MCF 10A (cell line): Measurements from ENCODE around the gene RPH3AL. TPM values are rescaled to one million over a fixed set of nuclear protein-coding genes. Genes with fewer than 3 reads are reported as not detected.

Experiments
- BruUV-seq: library from RNA; stranded (reverse); fragments of 400-500 nt; replicated peaks from 2 replicates; lab custom pipeline; 2021; lab: Mats Ljungman, UMichigan
- CTCF ChIA-PET: fragments of 300-600 bp; sonication (Branson Sonifier 250); formaldehyde crosslinking; extraction: SDS; loops from one replicate; lab custom pipeline; 2021; ENCODE audit warnings: antibody characterized with exemption, inconsistent platforms; lab: Yijun Ruan, JAX
- POLR2A ChIA-PET: fragments of 300-600, 350-650 bp; sonication (Branson Sonifier 250); formaldehyde crosslinking; extraction: SDS; loops from one replicate; lab custom pipeline; 2020; ENCODE audit warnings: antibody characterized with exemption, inconsistent platforms; lab: Yijun Ruan, JAX
- DNase-seq: peaks from one replicate; pipeline ENCODE4 v3.0.0-alpha.2; 2018; ENCODE audit not compliant: unreplicated experiment
- H3K27ac Mint-ChIP-seq: one replicate; pipeline ENCODE4 v1.8.0; 2022; ENCODE audit warnings: mild to moderate bottlenecking, low read depth, mixed read lengths; ENCODE audit not compliant: unreplicated experiment
- H3K27me3 Mint-ChIP-seq: one replicate; pipeline ENCODE4 v1.8.0; 2022; ENCODE audit warnings: mixed read lengths; ENCODE audit not compliant: insufficient read depth, unreplicated experiment
- H3K36me3 Mint-ChIP-seq: one replicate; pipeline ENCODE4 v1.8.0; 2022; ENCODE audit warnings: mild to moderate bottlenecking, moderate library complexity, mixed read lengths; ENCODE audit not compliant: insufficient read depth, unreplicated experiment
- H3K4me1 Mint-ChIP-seq: one replicate; pipeline ENCODE4 v1.8.0; 2022; ENCODE audit warnings: mixed read lengths; ENCODE audit not compliant: insufficient read depth, unreplicated experiment
- H3K4me3 Mint-ChIP-seq: one replicate; pipeline ENCODE4 v1.8.0; 2022; ENCODE audit warnings: mild to moderate bottlenecking, moderate library complexity, mixed read lengths; ENCODE audit not compliant: unreplicated experiment
- H3K9me3 Mint-ChIP-seq: one replicate; pipeline ENCODE4 v1.8.0; 2022; ENCODE audit warnings: mixed read lengths; ENCODE audit not compliant: unreplicated experiment
- CTCF ChIP-seq: fragments of 200-600 bp; IDR thresholded peaks from one replicate; pipeline ENCODE4 v1.8.0; 2022; ENCODE audit warnings: antibody characterized with exemption, mild to moderate bottlenecking; ENCODE audit not compliant: unreplicated experiment
- intact Hi-C: fragments of 100-400 bp; cut with micrococcal nuclease; formaldehyde crosslinking; loops from 2 replicates; pipeline ENCODE4 v1.14.1; 2022
- total RNA-seq: library from RNA; stranded (reverse); gene quantifications from 2 replicates; pipeline ENCODE4 v1.2.3, GENCODE V29; 2022

The RPH3AL gene
- total RNA-seq, 1 experiment from 2014 or later: 0.89 TPM

GRCh38 chr17:253091-253846 lies 99.3 kb downstream of the RPH3AL start:
- Mint-ChIP-seq H3K4me1 (no peaks in the 10 kb centered on the region), H3K36me3 (no peaks in the 10 kb centered on the region), H3K27ac (no peak overlapping the region), H3K4me3 (no peak overlapping the region), H3K9me3 (no peaks in the 10 kb centered on the region), H3K27me3 (no peaks in the 10 kb centered on the region)
- intact Hi-C loops: no loop called here
- no TSS peak for BruUV-seq
- no peak for TF ChIP-seq CTCF
- CTCF ChIA-PET: no interaction called here
- DNase-seq: no peak
- POLR2A ChIA-PET: no interaction called here

GRCh38 chr17:252456-252855 lies 100.2 kb downstream of the RPH3AL start:
- CTCF ChIA-PET: no interaction called here
- H3K4me1 Mint-ChIP-seq: no peaks in the 10 kb centered on the region
- peaks cover 8% of the 10 kb centered on the region for H3K27me3 Mint-ChIP-seq
- BruUV-seq: no TSS peak
- H3K9me3 Mint-ChIP-seq: no peaks in the 10 kb centered on the region
- POLR2A ChIA-PET: no interaction called here
- DNase-seq: no peak
- intact Hi-C loops: no loop called here
- no peak for TF ChIP-seq CTCF
- no peak overlapping the region for H3K27ac Mint-ChIP-seq
- H3K36me3 Mint-ChIP-seq: peaks cover 2% of the 10 kb centered on the region
- no peak overlapping the region for H3K4me3 Mint-ChIP-seq

GRCh38 chr17:251531-251930 lies 101.1 kb downstream of the RPH3AL start:
- no peaks in the 10 kb centered on the region for H3K4me1 Mint-ChIP-seq
- no peak overlapping the region for H3K4me3 Mint-ChIP-seq
- POLR2A ChIA-PET: no interaction called here
- H3K9me3 Mint-ChIP-seq: no peaks in the 10 kb centered on the region
- H3K27me3 Mint-ChIP-seq: peaks cover 11% of the 10 kb centered on the region
- peaks cover 4% of the 10 kb centered on the region for H3K36me3 Mint-ChIP-seq
- CTCF ChIA-PET: no interaction called here
- intact Hi-C loops: no loop called here
- no peak overlapping the region for H3K27ac Mint-ChIP-seq
- no peak for TF ChIP-seq CTCF
- DNase-seq: no peak
- no TSS peak for BruUV-seq

- Mint-ChIP-seq H3K27me3 (peaks cover 11% of the 10 kb centered on the region), H3K27ac (no peak overlapping the region), H3K4me3 (no peak overlapping the region), H3K9me3 (no peaks in the 10 kb centered on the region), H3K4me1 (no peaks in the 10 kb centered on the region), H3K36me3 (peaks cover 4% of the 10 kb centered on the region)
- TF ChIP-seq CTCF: no peak
- no TSS peak for BruUV-seq
- intact Hi-C loops: no loop called here
- no peak for DNase-seq
- ChIA-PET CTCF (interaction anchor here (0.6 kb wide), 1 partner anchor 10 kb away, joined by 3 read pairs; no protein-coding TSS in a partner anchor), POLR2A (interaction anchor here (0.6 kb wide), 1 partner anchor 18 kb away, joined by 3 read pairs; no protein-coding TSS in a partner anchor)
These were observed 101.9 kb downstream of the RPH3AL start for GRCh38 chr17:250487-251300.
